HCT116 (cell line): ENCODE results near the gene COL19A1. TPM values are rescaled to one million over a fixed set of nuclear protein-coding genes. Genes with fewer than 3 reads are reported as not detected.

Experiments used
- ATAC-seq: fragments of 200-7000 bp; cut with Tn5 transposase; 2 replicates; pipeline ENCODE4 v1.9.1; 2020; ENCODE audit warnings: mild to moderate bottlenecking, moderate library complexity
- BruUV-seq: library from RNA; stranded (reverse); fragments of 400-500 nt; replicated peaks from 2 replicates; lab custom pipeline; 2021; lab: Mats Ljungman, UMichigan
- CTCF ChIA-PET: fragments of 300-600 bp; sonication (Branson Sonifier 250); formaldehyde crosslinking; loops from one replicate; lab custom pipeline; 2021; ENCODE audit warnings: antibody characterized with exemption; lab: Charles Lee
- POLR2A ChIA-PET: fragments of 300-600, 350-600 bp; sonication (Branson Sonifier 250); formaldehyde crosslinking; loops from one replicate; lab custom pipeline; 2021; ENCODE audit warnings: antibody characterized with exemption; lab: Charles Lee
- RAD21 ChIA-PET, 2 experiments: fragments of 300-600 bp; sonication (Branson Sonifier 250); formaldehyde crosslinking; loops; one replicate each; lab custom pipeline; 2023; ENCODE audit warnings: low total read pairs in 2 of 2; ENCODE audit not compliant: uncharacterized antibody in 2 of 2, unreplicated experiment in 2 of 2, low non-redundant PET in 1 of 2; lab: Charles Lee
- DNase-seq: peaks from one replicate; pipeline ENCODE4 v3.0.0-alpha.2; 2010; ENCODE audit warnings: low read depth, low spot score
- H2AFZ ChIP-seq: fragments of 200-600 bp; shearing (Covaris generic), sonication (generic); 2 replicates; pipeline ENCODE4 v1.6.1; 2017; ENCODE audit warnings: low read depth, mixed run types, mixed read lengths, antibody characterized with exemption, low read length; ENCODE audit not compliant: poor library complexity, severe bottlenecking
- H3K27ac ChIP-seq: 2 replicates; pipeline ENCODE4 v1.5.1; 2012; ENCODE audit warnings: low read depth, low read length
- H3K27me3 ChIP-seq: fragments of 200-600 bp; sonication (generic); 2 replicates; pipeline ENCODE4 v1.6.1; 2016; ENCODE audit warnings: mixed run types, low read length, mixed read lengths; ENCODE audit not compliant: insufficient read depth
- H3K36me3 ChIP-seq, 2 experiments: fragments of 200-500 bp in 1 of 2; fragments of 200-600 bp in 1 of 2; sonication (Bioruptor generic) in 1 of 2; sonication (generic) in 1 of 2; 2 replicates each; pipeline versions ENCODE4 v1.5.1 to v1.6.1; 2014 to 2016; ENCODE audit warnings: low read length in 2 of 2, inconsistent platforms in 1 of 2, mixed read lengths in 1 of 2, mixed run types in 1 of 2; ENCODE audit not compliant: insufficient read depth in 2 of 2, control insufficient read depth in 1 of 2
- H3K4me1 ChIP-seq, 2 experiments: fragments of 200-600 bp in 1 of 2; sonication (generic) in 1 of 2; 2 replicates each; pipeline versions ENCODE4 v1.5.1 to v1.6.1; 2012 to 2017; ENCODE audit warnings: low read length in 2 of 2, inconsistent platforms in 1 of 2, mild to moderate bottlenecking in 1 of 2, mixed read lengths in 1 of 2, mixed run types in 1 of 2, moderate library complexity in 1 of 2; ENCODE audit not compliant: insufficient read depth in 2 of 2, control insufficient read depth in 1 of 2
- H3K4me2 ChIP-seq: fragments of 200-600 bp; sonication (generic); 2 replicates; pipeline ENCODE4 v1.6.1; 2017; ENCODE audit warnings: mixed run types, low read length, mixed read lengths
- H3K4me3 ChIP-seq, 2 experiments: fragments of 200-600 bp in 1 of 2; sonication (generic) in 1 of 2; replicated peaks in 1 of 2; 2 replicates each; pipeline ENCODE4 v1.5.1; 2011 to 2016; ENCODE audit warnings: low read length in 2 of 2, control low read depth in 1 of 2, low read depth in 1 of 2, mild to moderate bottlenecking in 1 of 2, mixed read lengths in 1 of 2, mixed run types in 1 of 2
- H3K79me2 ChIP-seq: fragments of 200-600 bp; sonication (generic); 2 replicates; pipeline ENCODE4 v1.6.1; 2017; ENCODE audit warnings: mild to moderate bottlenecking, mixed run types, low read length, moderate library complexity, mixed read lengths; ENCODE audit not compliant: insufficient read depth
- H3K9ac ChIP-seq: fragments of 200-600 bp; sonication (generic); 2 replicates; pipeline ENCODE4 v1.6.1; 2016; ENCODE audit warnings: low read length, mixed read lengths
- H3K9me2 ChIP-seq: fragments of 200-600 bp; sonication (generic), shearing (Covaris generic); 2 replicates; pipeline ENCODE4 v1.6.1; 2017; ENCODE audit warnings: mixed run types, mild to moderate bottlenecking, moderate library complexity; ENCODE audit not compliant: insufficient read depth
- H3K9me3 ChIP-seq, 2 experiments: fragments of 200-500 bp in 1 of 2; fragments of 200-600 bp in 1 of 2; sonication (Bioruptor generic) in 1 of 2; sonication (generic) in 1 of 2; 2 replicates each; pipeline ENCODE4 v1.6.1; 2014 to 2017; ENCODE audit warnings: low read length in 2 of 2, mixed read lengths in 2 of 2, inconsistent platforms in 1 of 2, low read depth in 1 of 2, mild to moderate bottlenecking in 1 of 2, mixed run types in 1 of 2, moderate library complexity in 1 of 2; ENCODE audit not compliant: control insufficient read depth in 1 of 2, insufficient read depth in 1 of 2
- H4K20me1 ChIP-seq: fragments of 200-600 bp; sonication (generic), shearing (Covaris generic); 2 replicates; pipeline ENCODE4 v1.6.1; 2017; ENCODE audit warnings: mixed run types, mild to moderate bottlenecking, moderate library complexity; ENCODE audit not compliant: insufficient read depth
- FOSL1 ChIP-seq: IDR thresholded peaks from 2 replicates; pipeline ENCODE4 v1.6.1; 2012; ENCODE audit warnings: low read depth
- JUND ChIP-seq: IDR thresholded peaks from 2 replicates; pipeline ENCODE4 v1.6.1; 2012
- TCF7L2 ChIP-seq: IDR thresholded peaks from 2 replicates; pipeline ENCODE4 v1.7.0; 2011; ENCODE audit warnings: borderline replicate concordance, inconsistent platforms; ENCODE audit not compliant: insufficient read depth, insufficient read length; ENCODE audit errors: extremely low read depth
- YY1 ChIP-seq: IDR thresholded peaks from 2 replicates; pipeline ENCODE4 v1.6.1; 2011; ENCODE audit warnings: low read length, low read depth, moderate library complexity, mild to moderate bottlenecking; ENCODE audit not compliant: insufficient replicate concordance; ENCODE audit errors: extremely low read depth
- ZBTB33 ChIP-seq: IDR thresholded peaks from 2 replicates; pipeline ENCODE4 v1.6.1; 2011; ENCODE audit warnings: mild to moderate bottlenecking, low read length, moderate library complexity; ENCODE audit not compliant: insufficient replicate concordance; ENCODE audit errors: extremely low read depth
- ZNF274 ChIP-seq: fragments of 200-500 bp; sonication (Bioruptor generic); IDR thresholded peaks from 2 replicates; pipeline ENCODE4 v1.6.1; 2014; ENCODE audit warnings: mild to moderate bottlenecking, low read depth, low read length, inconsistent platforms
- intact Hi-C: fragments of 100-400 bp; cut with micrococcal nuclease; formaldehyde crosslinking; loops from 2 replicates; pipeline ENCODE4 v1.10.0; 2022
- total RNA-seq: library from RNA; stranded (reverse); gene quantifications from one replicate; pipeline ENCODE4 v1.2.1, GENCODE V29; 2021; ENCODE audit not compliant: unreplicated experiment

The COL19A1 gene
- total RNA-seq, 1 experiment from 2014 or later = not detected

DNA sequence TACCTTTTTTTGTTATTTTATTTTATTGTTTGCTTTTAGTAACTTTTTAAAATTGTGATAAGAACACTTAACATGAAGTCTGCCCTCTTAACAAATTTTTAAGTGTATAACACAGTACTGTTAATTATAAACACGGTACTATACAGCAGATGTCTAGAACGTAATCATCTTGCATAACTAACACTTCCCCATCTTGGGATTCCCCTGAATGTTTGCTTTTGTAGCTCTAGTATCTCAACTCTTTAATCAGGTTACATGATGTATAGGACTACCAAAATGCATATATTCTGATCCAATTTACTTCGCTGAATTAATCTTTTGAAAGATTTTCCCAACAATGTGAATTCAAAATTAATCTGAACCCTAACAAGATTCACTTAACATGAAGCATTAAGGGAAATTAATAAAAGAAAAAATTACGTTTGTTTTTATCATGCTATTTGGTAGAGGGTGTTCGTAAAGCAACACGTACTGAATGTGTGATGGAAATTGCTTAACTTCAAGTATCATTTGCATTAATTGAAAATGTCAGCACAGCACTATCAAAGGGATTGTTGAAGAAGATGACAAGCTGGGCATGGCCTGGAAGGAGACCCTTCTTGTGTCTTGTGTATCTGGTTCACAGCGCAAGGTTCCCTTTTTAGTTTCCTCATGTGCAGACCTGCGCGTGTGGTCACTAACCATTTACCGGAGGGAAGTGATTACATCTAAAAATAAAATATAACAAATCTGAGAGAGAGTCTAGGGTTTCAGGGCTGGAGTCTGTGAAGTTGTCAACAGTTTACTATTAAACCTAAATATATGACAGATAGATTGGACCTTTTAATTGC lies 15.2 kb downstream of the COL19A1 start:
- ATAC-seq (no peak), DNase-seq (no peak)
- Histone ChIP-seq H3K9ac (no peak overlapping the region), H3K36me3 (no peaks in the 10 kb centered on the region), H3K27me3 (no peaks in the 10 kb centered on the region), H3K9me2 (no peaks in the 10 kb centered on the region), H3K79me2 (no peaks in the 10 kb centered on the region), H3K4me2 (no peak overlapping the region), H3K4me1 (no peaks in the 10 kb centered on the region), H3K27ac (no peak overlapping the region), H3K4me3 (no peak overlapping the region), H2AFZ (no peak overlapping the region), H3K9me3 (no peaks in the 10 kb centered on the region), H4K20me1 (no peaks in the 10 kb centered on the region)
- TF ChIP-seq ZNF274 = no peak
- TF ChIP-seq JUND = no peak
- TF ChIP-seq FOSL1 = no peak
- TF ChIP-seq YY1 = no peak
- TF ChIP-seq ZBTB33 = no peak
- TF ChIP-seq TCF7L2 = no peak
- CTCF ChIA-PET = no interaction called here
- POLR2A ChIA-PET = no interaction called here
- RAD21 ChIA-PET = no interaction called here
- no TSS peak for BruUV-seq
- intact Hi-C loops = no loop called here
